K562 (cell line): Measurements from ENCODE around the gene GLRX2. TPM values are rescaled to one million over a fixed set of nuclear protein-coding genes. Genes with fewer than 3 reads are reported as not detected.
A peak's percentile ranks its signal among the peaks of the same experiment; 100 is the strongest.

Experiments
- BACH1 ChIP-seq: fragments of 200-800 bp; sonication (Bioruptor generic); IDR thresholded peaks from 2 replicates; pipeline ENCODE4 v1.6.1; 2016; ENCODE audit warnings: missing genetic modification characterization, missing compliant biosample characterization
- BRD4 ChIP-seq: fragments of 200-600 bp; sonication (generic); IDR thresholded peaks from 2 replicates; pipeline ENCODE4 v1.6.1; 2017; ENCODE audit warnings: inconsistent platforms
- CBX8 ChIP-seq: fragments of 200-600 bp; sonication (generic); IDR thresholded peaks from 2 replicates; pipeline ENCODE4 v1.6.1; 2012; ENCODE audit warnings: borderline replicate concordance, mixed run types, low read depth, mild to moderate bottlenecking, moderate library complexity, mixed read lengths, low read length, control low read depth, inconsistent platforms; ENCODE audit not compliant: poor library complexity, severe bottlenecking; ENCODE audit errors: extremely low read depth
- CREBBP ChIP-seq: IDR thresholded peaks from one replicate; pipeline ENCODE4 v1.6.1; 2012; ENCODE audit warnings: low read depth, mild to moderate bottlenecking, control low read depth, inconsistent platforms, low read length
- ESRRA ChIP-seq: fragments of 450-650 bp; IDR thresholded peaks from 2 replicates; pipeline ENCODE4 v1.6.1; 2014; ENCODE audit warnings: low read depth, mild to moderate bottlenecking, moderate library complexity, borderline replicate concordance
- HDAC8 ChIP-seq: fragments of 450-650 bp; IDR thresholded peaks from 2 replicates; pipeline ENCODE4 v1.6.1; 2016; ENCODE audit warnings: mild to moderate bottlenecking, missing genetic modification characterization, moderate library complexity, missing compliant biosample characterization
- NFIC ChIP-seq: fragments of 450-650 bp; IDR thresholded peaks from 2 replicates; pipeline ENCODE4 v1.6.1; 2017; ENCODE audit warnings: mild to moderate bottlenecking, inconsistent platforms
- PHB ChIP-seq: fragments of 250-450 bp; sonication (Bioruptor Pico); IDR thresholded peaks from 2 replicates; pipeline ENCODE4 v1.5.0; 2021
- PML ChIP-seq: IDR thresholded peaks from 2 replicates; pipeline ENCODE4 v1.6.1; 2012; ENCODE audit warnings: low read length, inconsistent platforms
- POLR3A ChIP-seq: IDR thresholded peaks from 2 replicates; pipeline ENCODE4 v1.6.1; 2011; ENCODE audit warnings: borderline replicate concordance, mild to moderate bottlenecking, moderate library complexity; ENCODE audit not compliant: insufficient read length, insufficient read depth; ENCODE audit errors: extremely low read depth
- PTRF ChIP-seq: fragments of 450-650 bp; IDR thresholded peaks from 2 replicates; pipeline ENCODE4 v1.6.1; 2016; ENCODE audit warnings: mild to moderate bottlenecking, missing genetic modification characterization, missing compliant biosample characterization
- SAFB2 ChIP-seq: fragments of 200-400 bp; formaldehyde crosslinking; IDR thresholded peaks from 2 replicates; pipeline ENCODE4 v1.6.1; 2018; ENCODE audit warnings: borderline replicate concordance, low read length, low read depth, moderate library complexity; ENCODE audit not compliant: severe bottlenecking
- SMAD3 ChIP-seq: fragments of 450-650 bp; formaldehyde crosslinking; conservative IDR thresholded peaks from 2 replicates; pipeline ENCODE4 v1.4.0; 2020; ENCODE audit warnings: mild to moderate bottlenecking
- TAF9B ChIP-seq: fragments of 450-650 bp; IDR thresholded peaks from 2 replicates; pipeline ENCODE4 v1.6.1; 2018; ENCODE audit warnings: mild to moderate bottlenecking; ENCODE audit not compliant: partially characterized antibody
- TEAD1 ChIP-seq, 2 experiments: fragments of 450-650 bp in 1 of 2; sonication (generic) in 1 of 2; formaldehyde crosslinking; IDR thresholded peaks; 2 replicates each; pipeline versions ENCODE4 v1.4.0 to v1.8.0; 2020 to 2022; ENCODE audit warnings: mild to moderate bottlenecking in 2 of 2, missing genetic modification reagents in 1 of 2
- WHSC1 ChIP-seq: IDR thresholded peaks from one replicate; pipeline ENCODE4 v1.6.1; 2012; ENCODE audit warnings: low read length, control low read depth, inconsistent platforms
- ZFP30 ChIP-seq: fragments of 250-450 bp; sonication (Bioruptor Pico); IDR thresholded peaks from 2 replicates; pipeline ENCODE4 v1.8.0; 2022; ENCODE audit warnings: moderate library complexity, mild to moderate bottlenecking, inconsistent platforms, borderline replicate concordance
- ZFP36 ChIP-seq: fragments of 150-350 bp; IDR thresholded peaks from 2 replicates; pipeline ENCODE4 v1.6.1; 2018; ENCODE audit warnings: low read length, low read depth; ENCODE audit not compliant: partially characterized antibody
- ZNF212 ChIP-seq: fragments of 450-650 bp; formaldehyde crosslinking; IDR thresholded peaks from 2 replicates; pipeline ENCODE4 v1.4.0; 2020; ENCODE audit warnings: mild to moderate bottlenecking
- ZNF354B ChIP-seq: fragments of 250-450 bp; sonication (Bioruptor Pico); IDR thresholded peaks from 2 replicates; pipeline ENCODE4 v1.4.0; 2020
- ZNF551 ChIP-seq: fragments of 250-450 bp; sonication (Bioruptor Pico); IDR thresholded peaks from 2 replicates; pipeline ENCODE4 v1.5.0; 2021; ENCODE audit warnings: mild to moderate bottlenecking, moderate library complexity
- ZNF707 ChIP-seq: fragments of 250-450 bp; sonication (Bioruptor Pico); conservative IDR thresholded peaks from 2 replicates; pipeline ENCODE4 v1.8.0; 2022; ENCODE audit warnings: inconsistent platforms, mild to moderate bottlenecking, moderate library complexity
- ZNF764 ChIP-seq: fragments of 250-450 bp; sonication (Bioruptor Pico); IDR thresholded peaks from 2 replicates; pipeline ENCODE4 v1.4.0; 2020; ENCODE audit warnings: low read depth, mild to moderate bottlenecking, moderate library complexity
- polyA plus RNA-seq, 8 experiments: library from polyadenylated mRNA; depleted of rRNA in 4 of 8; stranded (reverse) in 5 of 8; unstranded in 3 of 8; fragments of >200 nt; fragmentation: Nextera tagmentation in 2 of 8; fragmentation: Illumina TruSeq in 1 of 8; extraction: Ambion mirVana in 2 of 8; extraction: Trizol in 1 of 8; gene quantifications; 2 replicates each; pipeline versions ENCODE4 v1.2.1 to v1.2.3, GENCODE V29; 2011 to 2014; ENCODE audit warnings: inconsistent platforms in 1 of 8, missing spikeins in 1 of 8
- total RNA-seq, 7 experiments: library from RNA; depleted of rRNA in 6 of 7; stranded (reverse); fragments of >200 nt in 6 of 7; fragmentation: Illumina TruSeq in 2 of 7; extraction: Trizol in 2 of 7; gene quantifications; 2 replicates each; pipeline versions ENCODE4 v1.2.1 to v1.2.3, GENCODE V29; 2011 to 2021; ENCODE audit warnings: low replicate concordance in 1 of 7
- TF ChIP-seq, protein P1 (sequence below): fragments of 250-450 bp; sonication (Bioruptor Pico); IDR thresholded peaks from 2 replicates; pipeline ENCODE4 v1.9.0; 2021; ENCODE audit warnings: mild to moderate bottlenecking, inconsistent platforms
- TF ChIP-seq, protein P2 (sequence below): fragments of 450-650 bp; IDR thresholded peaks from 2 replicates; pipeline ENCODE4 v1.6.1; 2016; ENCODE audit warnings: missing biosample characterization, missing genetic modification characterization
- TF ChIP-seq, protein P3 (sequence below): fragments of 250-450 bp; sonication (Bioruptor Pico); IDR thresholded peaks from 2 replicates; pipeline ENCODE4 v1.8.0; 2021; ENCODE audit warnings: moderate library complexity, mild to moderate bottlenecking, inconsistent platforms

GLRX2 gene
- total and polyA plus RNA-seq, 9 of the 15 experiments (the other 6 are each of a cell fraction or from before 2014, with no cell fraction given), result 13.3 to 82.6 (median 55.1) TPM

DNA sequence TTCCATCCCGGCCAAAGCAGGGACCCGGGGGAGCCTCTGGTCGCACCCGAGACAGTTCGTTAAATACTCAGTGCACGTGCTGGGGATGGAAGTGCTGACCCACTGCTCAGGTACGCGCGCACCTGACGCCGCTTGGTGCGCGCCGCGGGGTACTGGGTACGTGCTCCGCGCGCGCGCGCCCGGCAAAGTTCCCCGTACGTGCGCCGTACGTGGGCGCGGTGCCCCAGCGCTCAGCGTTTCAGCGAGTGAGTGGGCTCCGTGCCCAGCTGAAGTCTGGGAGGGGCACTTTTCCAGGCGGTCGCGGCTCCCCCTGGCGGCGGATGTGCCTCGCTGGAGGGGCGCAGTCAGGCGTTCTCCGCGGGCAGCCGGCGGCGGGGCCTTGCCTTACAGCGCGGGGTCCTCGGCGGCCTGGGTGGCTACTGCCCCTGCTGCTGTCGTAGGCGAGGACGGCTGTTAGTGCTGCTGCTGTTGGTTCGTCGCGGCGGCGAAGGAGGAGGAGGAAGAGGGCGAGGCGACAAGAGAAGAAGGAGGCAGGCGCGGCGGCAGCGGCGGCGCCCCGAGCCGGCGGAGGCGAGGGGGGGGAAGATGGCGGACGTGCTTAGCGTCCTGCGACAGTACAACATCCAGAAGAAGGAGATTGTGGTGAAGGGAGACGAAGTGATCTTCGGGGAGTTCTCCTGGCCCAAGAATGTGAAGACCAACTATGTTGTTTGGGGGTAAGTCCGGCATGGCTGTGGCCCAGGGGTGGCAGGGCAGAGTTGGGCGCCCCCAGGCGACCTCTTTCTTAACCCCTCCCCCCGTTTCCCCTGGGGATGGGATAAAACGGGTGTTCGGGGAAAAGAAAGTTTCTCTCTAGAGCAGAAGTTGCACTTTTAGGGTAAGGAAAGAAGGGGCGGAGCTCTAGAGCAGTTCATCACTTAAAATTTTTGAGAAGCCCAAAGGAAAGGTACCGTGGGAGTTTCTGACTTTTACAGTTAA, 16.7 kb upstream of the GLRX2 start, which contains the start of gene CDC73 (continued):
- TF ChIP-seq, protein P1, sequence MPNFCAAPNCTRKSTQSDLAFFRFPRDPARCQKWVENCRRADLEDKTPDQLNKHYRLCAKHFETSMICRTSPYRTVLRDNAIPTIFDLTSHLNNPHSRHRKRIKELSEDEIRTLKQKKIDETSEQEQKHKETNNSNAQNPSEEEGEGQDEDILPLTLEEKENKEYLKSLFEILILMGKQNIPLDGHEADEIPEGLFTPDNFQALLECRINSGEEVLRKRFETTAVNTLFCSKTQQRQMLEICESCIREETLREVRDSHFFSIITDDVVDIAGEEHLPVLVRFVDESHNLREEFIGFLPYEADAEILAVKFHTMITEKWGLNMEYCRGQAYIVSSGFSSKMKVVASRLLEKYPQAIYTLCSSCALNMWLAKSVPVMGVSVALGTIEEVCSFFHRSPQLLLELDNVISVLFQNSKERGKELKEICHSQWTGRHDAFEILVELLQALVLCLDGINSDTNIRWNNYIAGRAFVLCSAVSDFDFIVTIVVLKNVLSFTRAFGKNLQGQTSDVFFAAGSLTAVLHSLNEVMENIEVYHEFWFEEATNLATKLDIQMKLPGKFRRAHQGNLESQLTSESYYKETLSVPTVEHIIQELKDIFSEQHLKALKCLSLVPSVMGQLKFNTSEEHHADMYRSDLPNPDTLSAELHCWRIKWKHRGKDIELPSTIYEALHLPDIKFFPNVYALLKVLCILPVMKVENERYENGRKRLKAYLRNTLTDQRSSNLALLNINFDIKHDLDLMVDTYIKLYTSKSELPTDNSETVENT (CRISPR knock-in tag), result 0 out of 2 replicates have a peak, but pooled peaks have one; percentile 67
- TF ChIP-seq TEAD1 (CRISPR knock-in tag; IDR thresholded peaks at IDR 0.05) (peak; percentile 21 to 54; a peak in 2 of 4 replicates), ZNF354B (CRISPR knock-in tag) (no peak), NFIC (peak; percentile 94), WHSC1 (no peak), CREBBP (no peak), PML (peak; percentile 64), ZNF707 (no peak), ZNF551 (no peak), PTRF (no peak), SAFB2 (no peak), ZNF764 (no peak), HDAC8 (peak; percentile 71; the same call in 1 of the 2 replicates), ESRRA (0 out of 2 replicates have a peak, but pooled peaks have one; percentile 63), ZNF212 (CRISPR knock-in tag) (no peak), TAF9B (peak; percentile 78), ZFP36 (no peak), SMAD3 (CRISPR knock-in tag) (no peak), BRD4 (peak; percentile 69; the same call in 1 of the 2 replicates), ZFP30 (CRISPR knock-in tag) (no peak), BACH1 (tag) (no peak), POLR3A (no peak), PHB (CRISPR knock-in tag) (0 out of 2 replicates have a peak, but pooled peaks have one; percentile 29), CBX8 (no peak)
- TF ChIP-seq, protein P2, sequence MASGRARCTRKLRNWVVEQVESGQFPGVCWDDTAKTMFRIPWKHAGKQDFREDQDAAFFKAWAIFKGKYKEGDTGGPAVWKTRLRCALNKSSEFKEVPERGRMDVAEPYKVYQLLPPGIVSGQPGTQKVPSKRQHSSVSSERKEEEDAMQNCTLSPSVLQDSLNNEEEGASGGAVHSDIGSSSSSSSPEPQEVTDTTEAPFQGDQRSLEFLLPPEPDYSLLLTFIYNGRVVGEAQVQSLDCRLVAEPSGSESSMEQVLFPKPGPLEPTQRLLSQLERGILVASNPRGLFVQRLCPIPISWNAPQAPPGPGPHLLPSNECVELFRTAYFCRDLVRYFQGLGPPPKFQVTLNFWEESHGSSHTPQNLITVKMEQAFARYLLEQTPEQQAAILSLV (tag), result no peak
- TF ChIP-seq, protein P3, sequence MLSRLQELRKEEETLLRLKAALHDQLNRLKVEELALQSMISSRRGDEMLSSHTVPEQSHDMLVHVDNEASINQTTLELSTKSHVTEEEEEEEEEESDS (CRISPR knock-in tag), result no peak
